HepG2 (cell line): ENCODE measurements around the gene TOX4. TPM values are rescaled to one million over a fixed set of nuclear protein-coding genes. Genes with fewer than 3 reads are reported as not detected.

ENCODE experiments used
- BCLAF1 ChIP-seq: fragments of 450-650 bp; IDR thresholded peaks from 2 replicates; pipeline ENCODE4 v1.6.1; 2017; ENCODE audit warnings: mild to moderate bottlenecking
- BRCA1 ChIP-seq: sonication (generic); formaldehyde crosslinking; IDR thresholded peaks from 2 replicates; pipeline ENCODE4 v1.4.0; 2020; ENCODE audit warnings: missing genetic modification reagents
- CCAR2 ChIP-seq: fragments of 200-400 bp; formaldehyde crosslinking; optimal IDR thresholded peaks from 2 replicates; pipeline ENCODE3; 2018; ENCODE audit warnings: low read depth, mild to moderate bottlenecking, low read length, moderate library complexity
- HIC2 ChIP-seq: sonication (generic); formaldehyde crosslinking; IDR thresholded peaks from 2 replicates; pipeline ENCODE4 v1.9.0; 2022; ENCODE audit warnings: low read depth, missing genetic modification reagents
- KAT2B ChIP-seq: fragments of 150-350 bp; IDR thresholded peaks from 2 replicates; pipeline ENCODE4 v1.6.1; 2014; ENCODE audit warnings: low read depth, low read length, borderline replicate concordance
- KLF15 ChIP-seq: sonication (generic); formaldehyde crosslinking; IDR thresholded peaks from 2 replicates; pipeline ENCODE4 v1.8.1; 2023; ENCODE audit warnings: borderline replicate concordance, mild to moderate bottlenecking, inconsistent platforms, missing genetic modification reagents, mixed read lengths
- KLF16 ChIP-seq, 2 experiments: sonication (generic) in 1 of 2; formaldehyde crosslinking in 1 of 2; IDR thresholded peaks; 2 replicates each; pipeline versions ENCODE4 v1.6.1 to v1.8.0; 2016 to 2023; ENCODE audit warnings: missing genetic modification reagents in 2 of 2, missing compliant biosample characterization in 1 of 2
- MAFK ChIP-seq, 2 experiments: IDR thresholded peaks in 1 of 2; conservative IDR thresholded peaks in 1 of 2; 2 replicates each; pipeline ENCODE4 v1.6.1; 2011; ENCODE audit warnings: improper control_type of control experiment in 2 of 2, low read length in 2 of 2
- NFAT5 ChIP-seq: sonication (generic); formaldehyde crosslinking; IDR thresholded peaks from 2 replicates; pipeline ENCODE4 v1.4.0; 2020; ENCODE audit warnings: missing genetic modification reagents
- SSRP1 ChIP-seq: IDR thresholded peaks from 2 replicates; pipeline ENCODE4 v1.6.1; 2016; ENCODE audit warnings: control low read depth
- ZFP36 ChIP-seq: fragments of 150-350 bp; IDR thresholded peaks from 2 replicates; pipeline ENCODE4 v1.6.1; 2018; ENCODE audit warnings: borderline replicate concordance, low read length, low read depth; ENCODE audit not compliant: partially characterized antibody
- ZNF18 ChIP-seq: sonication (generic); formaldehyde crosslinking; IDR thresholded peaks from 2 replicates; pipeline ENCODE4 v1.8.0; 2022; ENCODE audit warnings: mild to moderate bottlenecking, missing genetic modification reagents; ENCODE audit not compliant: insufficient replicate concordance
- ZNF335 ChIP-seq: sonication (generic); formaldehyde crosslinking; IDR thresholded peaks from 2 replicates; pipeline ENCODE4 v1.4.0; 2020; ENCODE audit warnings: missing genetic modification reagents
- ZNF33A ChIP-seq: sonication (generic); formaldehyde crosslinking; IDR thresholded peaks from 2 replicates; pipeline ENCODE4 v1.5.1; 2020; ENCODE audit warnings: missing genetic modification reagents, mild to moderate bottlenecking, moderate library complexity, borderline replicate concordance
- ZNF709 ChIP-seq: sonication (generic); formaldehyde crosslinking; IDR thresholded peaks from 2 replicates; pipeline ENCODE4 v1.5.0; 2020; ENCODE audit warnings: mild to moderate bottlenecking, missing genetic modification reagents
- ZNF773 ChIP-seq: sonication (generic); formaldehyde crosslinking; IDR thresholded peaks from 2 replicates; pipeline ENCODE4 v1.4.0; 2020; ENCODE audit warnings: missing genetic modification reagents, borderline replicate concordance
- ZNF782 ChIP-seq: sonication (generic); formaldehyde crosslinking; IDR thresholded peaks from 2 replicates; pipeline ENCODE4 v1.4.0; 2020; ENCODE audit warnings: missing genetic modification reagents, mild to moderate bottlenecking, borderline replicate concordance
- polyA plus RNA-seq, 8 experiments: library from polyadenylated mRNA; depleted of rRNA in 3 of 8; stranded (reverse) in 7 of 8; unstranded in 1 of 8; fragments of >200 nt; fragmentation: Illumina TruSeq in 4 of 8; extraction: Trizol in 4 of 8; gene quantifications; 2 replicates each; pipeline versions ENCODE4 v1.2.1 to v1.2.3, GENCODE V29; 2011 to 2016; ENCODE audit warnings: low read depth in 4 of 8, missing spikeins in 1 of 8, mixed read lengths in 1 of 8; ENCODE audit not compliant: insufficient read depth in 1 of 8
- total RNA-seq, 5 experiments: library from RNA; depleted of rRNA; stranded (reverse); fragments of >200 nt; fragmentation: Illumina TruSeq; extraction: Trizol; gene quantifications; 2 replicates each; pipeline ENCODE4 v1.2.3, GENCODE V29; 2016; ENCODE audit warnings: low read depth in 1 of 5

TOX4 gene
- total and polyA plus RNA-seq, 2 of the 13 experiments (the other 11 are each of a cell fraction or from before 2014, with no cell fraction given), result 71.8 to 163 TPM

- TF ChIP-seq KAT2B, result no peak
- no peak; the same call in 1 of the 2 replicates for TF ChIP-seq ZNF709
- no peak for TF ChIP-seq BCLAF1
- TF ChIP-seq ZFP36, result no peak
- no peak for TF ChIP-seq MAFK (conservative IDR thresholded peaks at IDR 0.05 in 1 of 2, IDR thresholded peaks at IDR 0.05 in 1 of 2; ENCODE audit: low read length in 2 of 2)
- no peak for TF ChIP-seq ZNF33A
- no peak for TF ChIP-seq NFAT5 (CRISPR knock-in tag)
- TF ChIP-seq KLF16 (CRISPR knock-in tag; IDR thresholded peaks at IDR 0.05), result 0 out of 4 replicates have a peak, but pooled peaks of 1 of the 2 experiments have one; percentile 48
- no peak for TF ChIP-seq ZNF335 (CRISPR knock-in tag)
- no peak for TF ChIP-seq KLF15 (CRISPR knock-in tag)
- TF ChIP-seq ZNF773 (CRISPR knock-in tag), result no peak
- TF ChIP-seq SSRP1 (CRISPR knock-in tag), result no peak
- no peak for TF ChIP-seq ZNF18 (CRISPR knock-in tag)
- TF ChIP-seq CCAR2, result no peak
- no peak for TF ChIP-seq HIC2 (CRISPR knock-in tag)
- TF ChIP-seq BRCA1 (CRISPR knock-in tag), result no peak
- TF ChIP-seq ZNF782 (CRISPR knock-in tag), result no peak
Observed at GRCh38 chr14:21525962-21526671, 49.1 kb downstream of the TOX4 start, which contains the start of gene SALL2 (continued).
